NCI-H2171 (cell line): ENCODE measurements around the gene ANKRD12.

ENCODE experiments used
- DNase-seq: peaks from one replicate; lab custom pipeline; 2025; lab: John Stamatoyannopoulos, UW

The ANKRD12 gene

GRCh38 chr18:9106800-9107584 is 29.6 kb upstream of the ANKRD12 start:
- DNase-seq = no peak

- no peak for DNase-seq
Observed at GRCh38 chr18:9108911-9109310, 27.7 kb upstream of the ANKRD12 start.

- no peak for DNase-seq
Observed at GRCh38 chr18:9109523-9109922, 27.1 kb upstream of the ANKRD12 start.

GRCh38 chr18:9113468-9114149 is 23.0 kb upstream of the ANKRD12 start:
- DNase-seq = no peak

GRCh38 chr18:9115984-9116383 is 20.6 kb upstream of the ANKRD12 start:
- DNase-seq = no peak

GRCh38 chr18:9117980-9118841 is 18.4 kb upstream of the ANKRD12 start:
- no peak for DNase-seq

GRCh38 chr18:9120796-9121195 is 15.8 kb upstream of the ANKRD12 start:
- DNase-seq = no peak

GRCh38 chr18:9123520-9123919 is 13.1 kb upstream of the ANKRD12 start:
- no peak for DNase-seq

GRCh38 chr18:9124824-9125223 is 11.8 kb upstream of the ANKRD12 start:
- no peak for DNase-seq

- DNase-seq = no peak
Observed at GRCh38 chr18:9126337-9126736, 10.2 kb upstream of the ANKRD12 start.

GRCh38 chr18:9130195-9130594 is 6.4 kb upstream of the ANKRD12 start:
- no peak for DNase-seq

- DNase-seq = no peak
Observed at GRCh38 chr18:9130806-9131205, 5.8 kb upstream of the ANKRD12 start.

GRCh38 chr18:9132628-9133027 is 4.0 kb upstream of the ANKRD12 start:
- no peak for DNase-seq

GRCh38 chr18:9133225-9133624 is 3.4 kb upstream of the ANKRD12 start:
- no peak for DNase-seq

- peak; percentile 8 for DNase-seq
Observed at GRCh38 chr18:9135081-9135911, 1.3 kb upstream of the ANKRD12 start.

- peak; percentile 72 for DNase-seq
Observed at GRCh38 chr18:9135912-9136314, 668 bp upstream of the ANKRD12 start.

GRCh38 chr18:9137168-9138066 is 836 bp downstream of the ANKRD12 start:
- peak; percentile 66 for DNase-seq

- DNase-seq = no peak
Observed at GRCh38 chr18:9139400-9140039, 2.9 kb downstream of the ANKRD12 start.

GRCh38 chr18:9140381-9140780 is 3.8 kb downstream of the ANKRD12 start:
- no peak for DNase-seq

- DNase-seq = no peak
Observed at GRCh38 chr18:9140984-9141383, 4.4 kb downstream of the ANKRD12 start.
